HepG2 (cell line): ENCODE measurements around the gene RMI2. TPM values are rescaled to one million over a fixed set of nuclear protein-coding genes. Genes with fewer than 3 reads are reported as not detected.

ENCODE experiments used
- GPN1 ChIP-seq: sonication (generic); formaldehyde crosslinking; IDR thresholded peaks from 2 replicates; pipeline ENCODE4 v1.5.1; 2020; ENCODE audit warnings: missing genetic modification reagents, borderline replicate concordance
- HDAC1 ChIP-seq: sonication (generic); formaldehyde crosslinking; IDR thresholded peaks from 2 replicates; pipeline ENCODE4 v1.5.1; 2020; ENCODE audit warnings: mild to moderate bottlenecking, missing genetic modification reagents
- MAFK ChIP-seq, 2 experiments: IDR thresholded peaks in 1 of 2; conservative IDR thresholded peaks in 1 of 2; 2 replicates each; pipeline ENCODE4 v1.6.1; 2011; ENCODE audit warnings: improper control_type of control experiment in 2 of 2, low read length in 2 of 2
- MTF1 ChIP-seq: sonication (generic); formaldehyde crosslinking; IDR thresholded peaks from 2 replicates; pipeline ENCODE4 v1.5.0; 2020; ENCODE audit warnings: missing genetic modification reagents
- MYPOP ChIP-seq: sonication (generic); formaldehyde crosslinking; IDR thresholded peaks from 2 replicates; pipeline ENCODE4 v1.8.1; 2023; ENCODE audit warnings: mild to moderate bottlenecking, moderate library complexity, missing genetic modification reagents
- NONO ChIP-seq, 2 experiments: fragments of 450-650 bp in 1 of 2; sonication (generic) in 1 of 2; formaldehyde crosslinking in 1 of 2; IDR thresholded peaks in 1 of 2; conservative IDR thresholded peaks in 1 of 2; 2 replicates each; pipeline versions ENCODE4 v1.6.1 to v1.8.0; 2017 to 2022; ENCODE audit warnings: mild to moderate bottlenecking in 1 of 2, missing genetic modification reagents in 1 of 2, moderate library complexity in 1 of 2
- PHF5A ChIP-seq: IDR thresholded peaks from one replicate; pipeline ENCODE4 v1.6.1; 2018; ENCODE audit warnings: low read depth, missing genetic modification reagents; ENCODE audit not compliant: unreplicated experiment
- RFXAP ChIP-seq: sonication (generic); formaldehyde crosslinking; IDR thresholded peaks from 2 replicates; pipeline ENCODE4 v1.4.0; 2020; ENCODE audit warnings: missing genetic modification reagents, borderline replicate concordance
- RXRB ChIP-seq: IDR thresholded peaks from 2 replicates; pipeline ENCODE4 v1.6.1; 2016; ENCODE audit warnings: borderline replicate concordance, missing genetic modification reagents, missing compliant biosample characterization
- STAG1 ChIP-seq: sonication (generic); formaldehyde crosslinking; IDR thresholded peaks from 2 replicates; pipeline ENCODE4 v1.4.0; 2020; ENCODE audit warnings: missing genetic modification reagents
- THAP8 ChIP-seq: sonication (generic); formaldehyde crosslinking; IDR thresholded peaks from 2 replicates; pipeline ENCODE4 v1.5.1; 2020; ENCODE audit warnings: missing genetic modification reagents, mild to moderate bottlenecking, borderline replicate concordance
- XRCC5 ChIP-seq: fragments of 200-400 bp; formaldehyde crosslinking; optimal IDR thresholded peaks from 2 replicates; pipeline ENCODE3; 2017; ENCODE audit warnings: mild to moderate bottlenecking, low read length
- ZBTB46 ChIP-seq: sonication (generic); formaldehyde crosslinking; IDR thresholded peaks from 2 replicates; pipeline ENCODE4 v1.4.0; 2020; ENCODE audit warnings: mild to moderate bottlenecking, missing genetic modification reagents, borderline replicate concordance
- ZFP91 ChIP-seq: sonication (generic); formaldehyde crosslinking; IDR thresholded peaks from 2 replicates; pipeline ENCODE4 v1.9.0; 2022; ENCODE audit warnings: missing genetic modification reagents, mild to moderate bottlenecking, borderline replicate concordance
- ZMYM2 ChIP-seq: sonication (generic); formaldehyde crosslinking; IDR thresholded peaks from 2 replicates; pipeline ENCODE4 v1.8.0; 2022; ENCODE audit warnings: mild to moderate bottlenecking, missing genetic modification reagents
- ZNF136 ChIP-seq: sonication (generic); formaldehyde crosslinking; IDR thresholded peaks from 2 replicates; pipeline ENCODE4 v1.8.1; 2022; ENCODE audit warnings: low read depth, mild to moderate bottlenecking, moderate library complexity, missing genetic modification reagents
- ZNF280D ChIP-seq: sonication (generic); formaldehyde crosslinking; IDR thresholded peaks from 2 replicates; pipeline ENCODE4 v1.5.1; 2020; ENCODE audit warnings: mild to moderate bottlenecking, missing genetic modification reagents
- ZNF598 ChIP-seq: sonication (generic); formaldehyde crosslinking; IDR thresholded peaks from 2 replicates; pipeline ENCODE4 v1.5.1; 2020; ENCODE audit warnings: mild to moderate bottlenecking, missing genetic modification reagents, borderline replicate concordance
- ZNF782 ChIP-seq: sonication (generic); formaldehyde crosslinking; IDR thresholded peaks from 2 replicates; pipeline ENCODE4 v1.4.0; 2020; ENCODE audit warnings: missing genetic modification reagents, mild to moderate bottlenecking, borderline replicate concordance
- polyA plus RNA-seq, 8 experiments: library from polyadenylated mRNA; depleted of rRNA in 3 of 8; stranded (reverse) in 7 of 8; unstranded in 1 of 8; fragments of >200 nt; fragmentation: Illumina TruSeq in 4 of 8; extraction: Trizol in 4 of 8; gene quantifications; 2 replicates each; pipeline versions ENCODE4 v1.2.1 to v1.2.3, GENCODE V29; 2011 to 2016; ENCODE audit warnings: low read depth in 4 of 8, missing spikeins in 1 of 8, mixed read lengths in 1 of 8; ENCODE audit not compliant: insufficient read depth in 1 of 8
- total RNA-seq, 5 experiments: library from RNA; depleted of rRNA; stranded (reverse); fragments of >200 nt; fragmentation: Illumina TruSeq; extraction: Trizol; gene quantifications; 2 replicates each; pipeline ENCODE4 v1.2.3, GENCODE V29; 2016; ENCODE audit warnings: low read depth in 1 of 5

RMI2 gene
- total and polyA plus RNA-seq, 2 of the 13 experiments (the other 11 are each of a cell fraction or from before 2014, with no cell fraction given): 24.5 to 55.7 TPM

- TF ChIP-seq ZNF782 (CRISPR knock-in tag) (no peak), MYPOP (CRISPR knock-in tag) (no peak), RXRB (CRISPR knock-in tag) (no peak), ZNF280D (CRISPR knock-in tag) (no peak), RFXAP (CRISPR knock-in tag) (no peak), ZFP91 (CRISPR knock-in tag) (no peak), GPN1 (CRISPR knock-in tag) (no peak), THAP8 (CRISPR knock-in tag) (no peak), PHF5A (CRISPR knock-in tag) (no peak), ZBTB46 (CRISPR knock-in tag) (no peak), MAFK (conservative IDR thresholded peaks at IDR 0.05 in 1 of 2, IDR thresholded peaks at IDR 0.05 in 1 of 2; ENCODE audit: low read length in 2 of 2) (no peak), ZNF136 (0 out of 2 replicates have a peak, but pooled peaks have one; percentile 69), ZMYM2 (CRISPR knock-in tag) (no peak), HDAC1 (CRISPR knock-in tag) (no peak), XRCC5 (no peak), ZNF598 (CRISPR knock-in tag) (0 out of 2 replicates have a peak, but pooled peaks have one; percentile 53), NONO (IDR thresholded peaks at IDR 0.05) (no peak), NONO (CRISPR knock-in tag; conservative IDR thresholded peaks at IDR 0.05) (no peak), MTF1 (CRISPR knock-in tag) (no peak), STAG1 (CRISPR knock-in tag) (no peak)
Measured at GRCh38 chr16:11299865-11300559, 45.2 kb upstream of the RMI2 start (continued).
